Loucy (cell line): Measurements from ENCODE around the gene PDE9A.

Experiments
- H2AFZ ChIP-seq: fragments of 200-600 bp; sonication (generic); 2 replicates; pipeline ENCODE4 v1.6.0; 2016; ENCODE audit warnings: antibody characterized with exemption, mild to moderate bottlenecking, low read length, moderate library complexity
- H3F3A ChIP-seq: fragments of 200-600 bp; 2 replicates; pipeline ENCODE4 v1.6.0; 2016; ENCODE audit warnings: antibody characterized with exemption, low read depth, mild to moderate bottlenecking
- H3K27me3 ChIP-seq: fragments of 200-600 bp; sonication (generic); 2 replicates; pipeline ENCODE4 v1.6.1; 2014; ENCODE audit warnings: low read length, mild to moderate bottlenecking; ENCODE audit not compliant: insufficient read depth, poor library complexity, severe bottlenecking
- H3K36me3 ChIP-seq: fragments of 200-600 bp; sonication (generic); 2 replicates; pipeline ENCODE4 v1.6.1; 2016; ENCODE audit warnings: low read length; ENCODE audit not compliant: insufficient read depth
- H3K4me1 ChIP-seq: fragments of 200-600 bp; sonication (generic); 2 replicates; pipeline ENCODE4 v1.5.1; 2014; ENCODE audit warnings: low read length, mild to moderate bottlenecking; ENCODE audit not compliant: insufficient read depth, poor library complexity, severe bottlenecking
- H3K4me2 ChIP-seq: fragments of 200-600 bp; sonication (generic); 2 replicates; pipeline ENCODE4 v1.6.0; 2014; ENCODE audit warnings: antibody characterized with exemption, low read length, low read depth, mild to moderate bottlenecking; ENCODE audit not compliant: poor library complexity, severe bottlenecking
- H3K4me3 ChIP-seq: fragments of 200-600 bp; sonication (generic); 2 replicates; pipeline ENCODE4 v1.5.1; 2014; ENCODE audit warnings: low read length, mild to moderate bottlenecking, mixed read lengths; ENCODE audit not compliant: poor library complexity, severe bottlenecking
- H3K79me2 ChIP-seq: fragments of 200-600 bp; sonication (generic); 2 replicates; pipeline ENCODE4 v1.6.1; 2014; ENCODE audit warnings: low read length; ENCODE audit not compliant: insufficient read depth
- H3K9ac ChIP-seq: fragments of 200-600 bp; sonication (generic); 2 replicates; pipeline ENCODE4 v1.6.0; 2014; ENCODE audit warnings: mild to moderate bottlenecking, low read depth, low read length, moderate library complexity; ENCODE audit not compliant: poor library complexity, severe bottlenecking
- H3K9me2 ChIP-seq: fragments of 200-600 bp; sonication (generic); replicated peaks from 2 replicates; pipeline ENCODE4 v1.6.1; 2016; ENCODE audit warnings: low read depth, low read length, mixed read lengths
- H3K9me3 ChIP-seq: fragments of 200-600 bp; sonication (generic); 2 replicates; pipeline ENCODE4 v1.6.1; 2014; ENCODE audit warnings: mild to moderate bottlenecking, antibody characterized with exemption, low read length, low read depth; ENCODE audit not compliant: insufficient read depth
- H4K20me1 ChIP-seq: fragments of 200-600 bp; sonication (generic); 2 replicates; pipeline ENCODE4 v1.6.0; 2014; ENCODE audit warnings: antibody characterized with exemption, low read length, mild to moderate bottlenecking; ENCODE audit not compliant: insufficient read depth, poor library complexity, severe bottlenecking
- CTCF ChIP-seq: fragments of 200-600 bp; sonication (generic); conservative IDR thresholded peaks from 2 replicates; pipeline ENCODE4 v1.5.1; 2014; ENCODE audit warnings: mild to moderate bottlenecking, antibody characterized with exemption, low read length
- EZH2phosphoT487 ChIP-seq: fragments of 200-600 bp; IDR thresholded peaks from 2 replicates; pipeline ENCODE4 v1.6.1; 2018; ENCODE audit warnings: antibody characterized with exemption, mild to moderate bottlenecking, moderate library complexity, borderline replicate concordance

The PDE9A gene

GRCh38 chr21:42699196-42699595, 45.8 kb downstream of the PDE9A start:
- Histone ChIP-seq H3K36me3 (no peaks in the 10 kb centered on the region; the same call in 1 of the 2 replicates), H4K20me1 (no peaks in the 10 kb centered on the region), H3K9ac (no peak overlapping the region), H3F3A (no peaks in the 10 kb centered on the region), H3K79me2 (no peaks in the 10 kb centered on the region), H3K9me2 (no peaks in the 10 kb centered on the region), H3K4me3 (no peak overlapping the region), H2AFZ (no peak overlapping the region), H3K27me3 (no peaks in the 10 kb centered on the region), H3K4me1 (peaks cover 5% of the 10 kb centered on the region), H3K4me2 (no peak overlapping the region), H3K9me3 (no peaks in the 10 kb centered on the region)
- TF ChIP-seq EZH2phosphoT487 = no peak
- TF ChIP-seq CTCF = no peak

GRCh38 chr21:42701706-42702456, 48.5 kb downstream of the PDE9A start:
- Histone ChIP-seq H3K9me3 (no peaks in the 10 kb centered on the region), H3K79me2 (no peaks in the 10 kb centered on the region), H3K9ac (no peak overlapping the region), H4K20me1 (no peaks in the 10 kb centered on the region), H3K4me3 (no peak overlapping the region), H2AFZ (no peak overlapping the region), H3K27me3 (no peaks in the 10 kb centered on the region), H3K9me2 (no peaks in the 10 kb centered on the region), H3K4me2 (no peak overlapping the region), H3F3A (no peaks in the 10 kb centered on the region), H3K4me1 (peaks cover 12% of the 10 kb centered on the region), H3K36me3 (no peaks in the 10 kb centered on the region; the same call in 1 of the 2 replicates)
- TF ChIP-seq EZH2phosphoT487 = no peak
- no peak for TF ChIP-seq CTCF

- Histone ChIP-seq H3K4me3 (no peak overlapping the region), H3F3A (no peaks in the 10 kb centered on the region), H3K27me3 (no peaks in the 10 kb centered on the region), H3K4me1 (peaks cover 12% of the 10 kb centered on the region), H3K9ac (no peak overlapping the region), H4K20me1 (no peaks in the 10 kb centered on the region), H3K4me2 (no peak overlapping the region), H3K9me2 (no peaks in the 10 kb centered on the region), H3K79me2 (no peaks in the 10 kb centered on the region), H2AFZ (no peak overlapping the region), H3K36me3 (no peaks in the 10 kb centered on the region; the same call in 1 of the 2 replicates), H3K9me3 (no peaks in the 10 kb centered on the region)
- no peak for TF ChIP-seq CTCF
- no peak for TF ChIP-seq EZH2phosphoT487
Measured at GRCh38 chr21:42702720-42703119, 49.3 kb downstream of the PDE9A start.
